Suprapubic skin (tissue), 4 donors: Measurements from ENCODE around the gene COQ10A.

ENCODE experiments used
- EP300 ChIP-seq: sonication (generic); formaldehyde crosslinking; IDR thresholded peaks from one replicate; pipeline ENCODE4 v1.6.1; 2017; ENCODE audit warnings: antibody characterized with exemption
- POLR2A ChIP-seq, 2 donors: fragments of 450-650 bp; IDR thresholded peaks; one replicate each; pipeline ENCODE4 v1.6.1; 2017; ENCODE audit warnings: antibody characterized with exemption in 2 of 2, mild to moderate bottlenecking in 2 of 2, moderate library complexity in 2 of 2
- POLR2AphosphoS5 ChIP-seq, 3 donors: sonication (generic); formaldehyde crosslinking; IDR thresholded peaks; one replicate each; pipeline ENCODE4 v1.6.1; 2017; ENCODE audit warnings: antibody characterized with exemption in 3 of 3
- TF ChIP-seq, protein P1 (sequence below), 2 donors: fragments of 200-600 bp in 1 of 2; fragments of 450-650 bp in 1 of 2; sonication (generic) in 1 of 2; IDR thresholded peaks; one replicate each; pipeline ENCODE4 v1.5.1; 2016 to 2019; ENCODE audit warnings: antibody characterized with exemption in 2 of 2, mild to moderate bottlenecking in 1 of 2, moderate library complexity in 1 of 2

GRCh38 chr12:56278905-56279304 lies 12.2 kb downstream of the COQ10A start:
- TF ChIP-seq POLR2A (IDR thresholded peaks at IDR 0.05) (no peak), POLR2AphosphoS5 (IDR thresholded peaks at IDR 0.05) (no peak), EP300 (no peak)
- TF ChIP-seq, protein P1, sequence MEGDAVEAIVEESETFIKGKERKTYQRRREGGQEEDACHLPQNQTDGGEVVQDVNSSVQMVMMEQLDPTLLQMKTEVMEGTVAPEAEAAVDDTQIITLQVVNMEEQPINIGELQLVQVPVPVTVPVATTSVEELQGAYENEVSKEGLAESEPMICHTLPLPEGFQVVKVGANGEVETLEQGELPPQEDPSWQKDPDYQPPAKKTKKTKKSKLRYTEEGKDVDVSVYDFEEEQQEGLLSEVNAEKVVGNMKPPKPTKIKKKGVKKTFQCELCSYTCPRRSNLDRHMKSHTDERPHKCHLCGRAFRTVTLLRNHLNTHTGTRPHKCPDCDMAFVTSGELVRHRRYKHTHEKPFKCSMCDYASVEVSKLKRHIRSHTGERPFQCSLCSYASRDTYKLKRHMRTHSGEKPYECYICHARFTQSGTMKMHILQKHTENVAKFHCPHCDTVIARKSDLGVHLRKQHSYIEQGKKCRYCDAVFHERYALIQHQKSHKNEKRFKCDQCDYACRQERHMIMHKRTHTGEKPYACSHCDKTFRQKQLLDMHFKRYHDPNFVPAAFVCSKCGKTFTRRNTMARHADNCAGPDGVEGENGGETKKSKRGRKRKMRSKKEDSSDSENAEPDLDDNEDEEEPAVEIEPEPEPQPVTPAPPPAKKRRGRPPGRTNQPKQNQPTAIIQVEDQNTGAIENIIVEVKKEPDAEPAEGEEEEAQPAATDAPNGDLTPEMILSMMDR (IDR thresholded peaks at IDR 0.05) = no peak
